Measurements from ENCODE around the gene ISCA2.

ISCA2 gene

DNA sequence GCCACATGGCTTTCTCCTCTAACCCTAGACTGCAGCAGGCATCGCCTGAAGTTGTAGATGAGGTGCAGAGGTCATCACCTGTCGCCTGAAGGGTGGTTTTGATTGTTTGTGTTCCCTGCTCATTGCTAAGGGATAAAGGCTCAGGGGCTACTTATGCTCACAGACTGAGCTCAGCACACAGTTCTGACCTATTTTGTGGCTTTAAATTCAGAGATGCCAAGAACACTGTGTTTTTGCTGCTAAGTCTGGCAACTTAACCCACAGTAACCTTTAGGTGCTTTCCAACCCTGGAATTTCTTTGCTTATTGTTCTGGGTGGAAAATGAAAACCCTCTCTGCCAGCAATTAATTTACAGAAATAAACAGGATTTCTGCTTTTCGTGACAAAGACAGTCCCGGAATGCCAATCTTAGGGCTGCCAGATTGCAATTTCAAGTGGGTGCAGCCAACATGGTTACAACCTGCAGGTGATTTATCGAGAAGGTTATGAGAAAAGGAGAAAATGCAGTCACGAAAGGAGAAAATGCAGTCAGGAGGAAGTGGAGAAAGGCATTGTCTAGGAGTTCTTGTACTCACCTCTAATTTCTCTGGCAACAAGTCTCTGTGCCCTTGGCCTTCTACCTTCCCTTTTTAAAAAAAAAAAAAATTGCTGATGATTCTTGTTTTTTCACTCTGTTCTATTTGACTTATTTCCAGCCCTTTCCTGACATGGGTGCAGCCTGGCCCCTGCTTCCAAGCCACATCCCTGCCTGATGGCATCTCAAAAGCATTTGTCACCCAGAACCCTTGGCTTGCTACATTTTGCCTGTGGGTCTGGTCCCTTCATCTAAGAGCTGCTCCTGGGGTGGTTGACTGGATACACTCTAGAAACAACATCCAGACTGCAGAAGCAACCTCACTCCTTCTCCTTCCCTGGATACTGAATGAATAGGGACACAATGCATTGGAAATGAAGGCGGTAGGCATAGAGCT, 23.7 kb upstream of the ISCA2 start:
- POLR2A ChIA-PET: no interaction called here

GRCh38 chr14:74472601-74473000, 21.0 kb upstream of the ISCA2 start:
- no peak for DNase-seq (ENCODE audit: extremely low spot score)
- no peak for TF ChIP-seq CTCF (IDR thresholded peaks at IDR 0.05; ENCODE audit: control extremely low read depth, extremely low read depth, low read depth, missing control alignments)
- CTCF ChIA-PET: no interaction called here
- POLR2A ChIA-PET: no interaction called here

More for the DNA sequence above, 23.7 kb upstream of the ISCA2 start:
- DNase-seq (ENCODE audit: extremely low spot score): no peak
- no peak for TF ChIP-seq CTCF (IDR thresholded peaks at IDR 0.05; ENCODE audit: control extremely low read depth, extremely low read depth, low read depth, missing control alignments)
- CTCF ChIA-PET: interaction anchor here (1.0 kb wide), 1 partner anchor 17 kb away, joined by 3 read pairs; no protein-coding TSS in a partner anchor

GRCh38 chr14:74474376-74474775, 19.2 kb upstream of the ISCA2 start:
- TF ChIP-seq CTCF (IDR thresholded peaks at IDR 0.05; ENCODE audit: control extremely low read depth, extremely low read depth, low read depth, missing control alignments): no peak
- ChIA-PET CTCF (interaction anchor here (1.4 to 2.4 kb wide), 2 partner anchors 8 to 15 kb away, joined by 4 to 5 read pairs; no protein-coding TSS in a partner anchor), POLR2A (interaction anchor here (0.6 kb wide), 1 partner anchor 292 kb away, joined by 5 read pairs; no protein-coding TSS in a partner anchor)
- DNase-seq (ENCODE audit: extremely low spot score): no peak

- TF ChIP-seq CTCF (IDR thresholded peaks at IDR 0.05; ENCODE audit: control extremely low read depth, extremely low read depth, low read depth, missing control alignments): no peak
- POLR2A ChIA-PET: no interaction called here
- CTCF ChIA-PET: interaction anchor here (0.9 to 2.4 kb wide), 4 partner anchors 10 to 133 kb away, joined by 3 to 5 read pairs (median 4); no protein-coding TSS in a partner anchor
- no peak for DNase-seq (ENCODE audit: extremely low spot score)
Observed at GRCh38 chr14:74475678-74476077, 17.9 kb upstream of the ISCA2 start.

DNA sequence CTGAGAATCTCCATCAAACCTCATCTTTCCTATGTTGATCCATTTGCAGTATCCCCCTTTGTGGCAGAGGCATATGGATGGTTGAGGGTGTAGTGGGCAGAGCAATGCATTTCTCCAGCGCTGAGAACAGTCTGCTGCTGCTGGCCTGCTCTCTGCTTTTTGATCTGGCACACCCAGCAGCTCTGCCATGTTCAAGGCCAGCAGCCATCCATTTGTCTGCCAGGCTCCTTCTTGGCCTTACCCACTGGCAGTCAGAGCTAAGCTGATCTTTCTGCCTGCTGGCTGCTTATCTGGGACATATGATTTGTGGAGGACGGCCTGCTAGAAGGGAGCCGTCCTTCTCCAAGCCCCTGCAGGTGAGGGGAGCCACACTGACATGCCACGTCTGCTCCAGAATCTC, 17.5 kb upstream of the ISCA2 start:
- ChIA-PET CTCF (interaction anchor here (2.4 kb wide), 1 partner anchor 10 kb away, joined by 5 read pairs; no protein-coding TSS in a partner anchor), POLR2A (no interaction called here)
- no peak for TF ChIP-seq CTCF (IDR thresholded peaks at IDR 0.05; ENCODE audit: control extremely low read depth, extremely low read depth, low read depth, missing control alignments)
- no peak for DNase-seq (ENCODE audit: extremely low spot score)

- no peak for TF ChIP-seq CTCF (IDR thresholded peaks at IDR 0.05; ENCODE audit: control extremely low read depth, extremely low read depth, low read depth, missing control alignments)
- POLR2A ChIA-PET: no interaction called here
- CTCF ChIA-PET: interaction anchor here (1.6 kb wide), 1 partner anchor 14 kb away, joined by 4 read pairs; no protein-coding TSS in a partner anchor
- DNase-seq (ENCODE audit: extremely low spot score): no peak
Observed at GRCh38 chr14:74476607-74477006, 17.0 kb upstream of the ISCA2 start.
